ENCODE results near the gene CFAP410. TPM values are rescaled to one million over a fixed set of nuclear protein-coding genes. Genes with fewer than 3 reads are reported as not detected.

Gene CFAP410
- total RNA-seq, 6 experiments from 2014 or later = 6.9 to 15.4 (median 13.1) TPM

DNA sequence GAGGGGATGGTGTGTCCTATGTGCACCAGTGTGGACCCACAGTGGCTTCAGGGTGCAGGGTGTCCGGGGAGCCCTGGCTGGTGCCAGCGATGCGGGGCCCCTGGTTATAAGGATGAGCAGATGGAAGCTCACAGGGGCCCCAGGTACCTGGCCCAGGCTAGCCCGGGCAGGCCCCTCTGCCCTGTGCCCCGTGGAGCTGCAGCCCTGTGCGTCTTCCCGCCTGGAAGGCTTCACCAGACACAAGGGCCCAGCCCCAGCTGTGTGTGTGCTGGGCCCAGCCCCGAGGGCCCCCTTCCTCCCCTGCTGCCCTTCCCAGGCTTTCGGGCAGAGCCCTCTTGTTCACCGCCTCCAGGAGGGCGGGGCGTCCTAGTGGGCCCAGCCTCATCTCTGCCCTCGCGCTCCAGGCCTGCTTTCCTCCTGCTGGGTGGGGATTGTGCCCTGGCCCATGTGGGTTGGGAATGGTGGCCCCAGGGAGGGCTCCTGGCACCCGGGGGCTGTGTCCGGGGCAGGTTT, 23.4 kb downstream of the CFAP410 start:
- Histone ChIP-seq H3K36me3 (peaks cover 0 to 37% (median 5%) of the 10 kb centered on the region in 4 donors), H3K4me1 (no peaks in the 10 kb centered on the region), H3K27me3 (no peaks in the 10 kb centered on the region), H3K9me3 (no peaks in the 10 kb centered on the region), H3K27ac (no peak overlapping the region), H3K4me3 (no peak overlapping the region)
- intact Hi-C loops (cut with DNase I) = no loop called here
- WGBS (ENCODE audit: insufficient coverage, low coverage, low lambda C conversion rate, missing lambda C conversion rate) = no CpG with 5 or more reads among the region's 16 CpGs
- DNase-seq = no peak
- ATAC-seq = no peak
- no peak for TF ChIP-seq POLR2A (IDR thresholded peaks at IDR 0.05)
- TF ChIP-seq, protein P1, sequence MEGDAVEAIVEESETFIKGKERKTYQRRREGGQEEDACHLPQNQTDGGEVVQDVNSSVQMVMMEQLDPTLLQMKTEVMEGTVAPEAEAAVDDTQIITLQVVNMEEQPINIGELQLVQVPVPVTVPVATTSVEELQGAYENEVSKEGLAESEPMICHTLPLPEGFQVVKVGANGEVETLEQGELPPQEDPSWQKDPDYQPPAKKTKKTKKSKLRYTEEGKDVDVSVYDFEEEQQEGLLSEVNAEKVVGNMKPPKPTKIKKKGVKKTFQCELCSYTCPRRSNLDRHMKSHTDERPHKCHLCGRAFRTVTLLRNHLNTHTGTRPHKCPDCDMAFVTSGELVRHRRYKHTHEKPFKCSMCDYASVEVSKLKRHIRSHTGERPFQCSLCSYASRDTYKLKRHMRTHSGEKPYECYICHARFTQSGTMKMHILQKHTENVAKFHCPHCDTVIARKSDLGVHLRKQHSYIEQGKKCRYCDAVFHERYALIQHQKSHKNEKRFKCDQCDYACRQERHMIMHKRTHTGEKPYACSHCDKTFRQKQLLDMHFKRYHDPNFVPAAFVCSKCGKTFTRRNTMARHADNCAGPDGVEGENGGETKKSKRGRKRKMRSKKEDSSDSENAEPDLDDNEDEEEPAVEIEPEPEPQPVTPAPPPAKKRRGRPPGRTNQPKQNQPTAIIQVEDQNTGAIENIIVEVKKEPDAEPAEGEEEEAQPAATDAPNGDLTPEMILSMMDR (IDR thresholded peaks at IDR 0.05) = no peak

DNA sequence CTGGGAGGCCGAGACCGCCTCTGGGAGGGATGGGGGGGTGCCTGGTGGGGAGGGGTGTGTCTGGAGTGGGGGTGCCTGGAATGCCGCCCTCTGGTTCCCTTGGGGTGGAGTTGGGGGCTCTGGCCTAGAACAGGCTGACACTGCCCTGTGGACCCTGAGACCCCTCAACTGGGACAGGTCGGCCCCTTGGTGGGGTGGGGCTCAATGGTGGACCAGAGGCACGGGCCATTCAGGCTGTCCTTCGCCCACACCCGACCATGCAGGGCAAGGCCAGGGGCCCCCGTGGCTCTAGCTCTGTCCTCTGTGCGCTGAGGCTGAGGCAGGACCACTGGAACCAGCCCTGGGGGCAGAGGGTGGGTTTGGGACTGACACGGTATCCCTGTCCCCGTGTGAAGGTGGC, 24.6 kb downstream of the CFAP410 start:
- H3K27ac ChIP-seq = no peak overlapping the region
- H3K4me1 ChIP-seq = no peaks in the 10 kb centered on the region
- no CpG with 5 or more reads among the region's 11 CpGs for WGBS (ENCODE audit: insufficient coverage, low coverage, low lambda C conversion rate, missing lambda C conversion rate)
- H3K27me3 ChIP-seq = no peaks in the 10 kb centered on the region
- H3K9me3 ChIP-seq = no peaks in the 10 kb centered on the region
- intact Hi-C loops (cut with DNase I) = no loop called here
- TF ChIP-seq POLR2A (IDR thresholded peaks at IDR 0.05) = no peak
- TF ChIP-seq, protein P1 (IDR thresholded peaks at IDR 0.05) = no peak
- no peak overlapping the region for H3K4me3 ChIP-seq
- no peak for DNase-seq
- ATAC-seq = no peak
- peaks cover 0 to 40% (median 5%) of the 10 kb centered on the region in 4 donors for H3K36me3 ChIP-seq

DNA sequence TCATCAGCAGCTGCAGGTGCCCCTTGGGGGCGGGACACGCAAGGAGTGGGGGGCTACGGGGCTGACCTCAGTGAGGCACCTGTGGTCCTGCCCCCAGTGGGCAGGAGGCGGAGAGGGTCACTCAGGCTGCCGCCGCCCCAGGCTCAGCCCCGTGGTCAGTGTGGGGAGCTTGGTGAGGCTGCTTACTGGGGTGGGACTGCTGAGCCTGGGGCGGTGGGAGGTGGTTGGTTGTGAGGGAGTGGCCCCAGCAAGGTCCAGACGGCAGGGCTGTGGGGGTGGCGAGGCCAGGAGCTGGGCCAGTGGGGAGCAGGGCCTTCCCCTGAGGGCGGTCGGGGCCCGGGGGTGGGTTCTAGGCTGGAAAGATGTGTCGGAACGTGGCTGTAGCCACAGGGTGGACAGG, 25.1 kb downstream of the CFAP410 start:
- Histone ChIP-seq H3K27ac (no peak overlapping the region), H3K27me3 (no peaks in the 10 kb centered on the region), H3K4me1 (no peaks in the 10 kb centered on the region), H3K36me3 (peaks cover 0 to 36% (median 5%) of the 10 kb centered on the region in 4 donors), H3K9me3 (no peaks in the 10 kb centered on the region), H3K4me3 (no peak overlapping the region)
- intact Hi-C loops (cut with DNase I) = no loop called here
- no peak for TF ChIP-seq POLR2A (IDR thresholded peaks at IDR 0.05)
- TF ChIP-seq, protein P1 (IDR thresholded peaks at IDR 0.05) = no peak
- no peak for DNase-seq
- no peak for ATAC-seq
- WGBS (ENCODE audit: insufficient coverage, low coverage, low lambda C conversion rate, missing lambda C conversion rate) = 92% methylated on average over 6 of the region's 15 CpGs

DNA sequence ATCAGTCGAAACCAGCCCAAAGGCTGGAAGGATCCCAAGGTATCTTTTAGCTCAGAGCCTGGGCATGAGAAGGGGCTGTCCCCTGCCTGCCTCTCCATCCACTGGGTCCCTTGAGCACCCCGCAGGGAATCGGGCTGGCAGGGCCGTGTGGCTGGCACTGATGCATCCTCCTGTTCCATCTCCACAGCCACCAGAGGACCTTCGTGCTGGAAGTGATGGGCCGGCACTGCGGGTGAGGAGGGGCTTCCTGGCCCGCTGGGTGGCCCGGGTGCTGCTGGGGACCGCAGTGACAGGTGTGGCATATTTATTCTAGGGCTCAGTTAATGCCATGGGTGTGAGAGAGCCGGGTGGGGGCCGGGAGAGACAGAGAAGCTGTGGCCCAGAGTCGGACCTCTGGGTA, 25.7 kb downstream of the CFAP410 start:
- H3K4me3 ChIP-seq = no peak overlapping the region
- H3K4me1 ChIP-seq = no peaks in the 10 kb centered on the region
- ATAC-seq (no peak), DNase-seq (no peak)
- TF ChIP-seq, protein P1 (IDR thresholded peaks at IDR 0.05) = no peak
- TF ChIP-seq POLR2A (IDR thresholded peaks at IDR 0.05) = no peak
- peaks cover 0 to 36% (median 5%) of the 10 kb centered on the region in 4 donors for H3K36me3 ChIP-seq
- no peaks in the 10 kb centered on the region for H3K9me3 ChIP-seq
- no CpG with 5 or more reads among the region's 13 CpGs for WGBS (ENCODE audit: insufficient coverage, low coverage, low lambda C conversion rate, missing lambda C conversion rate)
- intact Hi-C loops (cut with DNase I) = no loop called here
- no peak overlapping the region for H3K27ac ChIP-seq
- H3K27me3 ChIP-seq = no peaks in the 10 kb centered on the region

DNA sequence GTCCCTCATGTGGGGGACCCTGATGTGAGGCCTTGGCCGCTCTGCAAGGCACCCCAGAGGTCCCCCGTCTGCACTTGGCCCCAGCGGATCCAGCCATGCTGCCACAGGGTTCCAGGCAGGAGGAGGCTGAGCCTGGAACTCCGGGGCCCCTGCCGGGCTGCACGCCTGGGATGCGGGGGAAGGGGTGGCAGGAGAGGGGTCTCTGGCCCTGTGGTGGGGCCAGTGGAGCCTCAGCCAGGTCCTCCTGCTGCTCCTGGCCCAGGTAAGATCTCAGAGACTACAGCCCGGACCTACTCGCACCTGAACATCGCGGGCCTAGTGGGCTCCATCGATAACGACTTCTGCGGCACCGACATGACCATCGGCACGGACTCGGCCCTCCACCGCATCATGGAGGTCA, 26.5 kb downstream of the CFAP410 start:
- Histone ChIP-seq H3K27ac (no peak overlapping the region), H3K4me1 (no peaks in the 10 kb centered on the region), H3K36me3 (peaks cover 0 to 36% (median 5%) of the 10 kb centered on the region in 4 donors), H3K4me3 (no peak overlapping the region), H3K9me3 (no peaks in the 10 kb centered on the region), H3K27me3 (no peaks in the 10 kb centered on the region)
- WGBS (ENCODE audit: insufficient coverage, low coverage, low lambda C conversion rate, missing lambda C conversion rate) = no CpG with 5 or more reads among the region's 19 CpGs
- intact Hi-C loops (cut with DNase I) = no loop called here
- no peak for TF ChIP-seq POLR2A (IDR thresholded peaks at IDR 0.05)
- TF ChIP-seq, protein P1 (IDR thresholded peaks at IDR 0.05) = no peak
- ATAC-seq (no peak), DNase-seq (no peak)
